Fibroblast of skin of right quadriceps (primary cell): ENCODE measurements around the gene SYNPR.
A peak's percentile ranks its signal among the peaks of the same experiment; 100 is the strongest.

ENCODE experiments used
- DNase-seq: peaks from one replicate; pipeline ENCODE4 v3.0.0-alpha.2; 2013

Gene SYNPR

DNA sequence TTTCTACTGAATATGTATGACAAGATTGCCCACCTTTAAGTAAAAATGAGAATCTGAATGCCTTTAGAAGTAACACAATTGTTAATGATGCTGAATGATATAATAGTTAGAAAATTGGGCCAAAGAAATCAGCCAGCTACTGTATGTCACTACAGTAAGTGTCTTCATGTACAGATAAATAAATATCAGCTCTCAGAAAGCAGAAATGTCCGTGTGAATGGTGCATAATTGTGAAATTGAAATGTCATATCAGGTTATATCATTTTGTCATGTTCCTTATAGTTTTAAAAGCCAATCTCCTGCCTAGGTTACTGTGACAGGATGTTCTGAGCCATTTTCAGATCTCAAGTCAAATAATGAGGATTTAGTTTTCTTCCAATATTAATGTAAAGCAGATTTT lies 283.8 kb downstream of the SYNPR start:
- no peak for DNase-seq

GRCh38 chr3:63562323-63562722 lies 284.2 kb downstream of the SYNPR start:
- DNase-seq, result no peak

- DNase-seq, result no peak
Measured at GRCh38 chr3:63563572-63563971, 285.5 kb downstream of the SYNPR start.

- DNase-seq, result no peak
Measured at GRCh38 chr3:63565220-63565619, 287.1 kb downstream of the SYNPR start.

DNA sequence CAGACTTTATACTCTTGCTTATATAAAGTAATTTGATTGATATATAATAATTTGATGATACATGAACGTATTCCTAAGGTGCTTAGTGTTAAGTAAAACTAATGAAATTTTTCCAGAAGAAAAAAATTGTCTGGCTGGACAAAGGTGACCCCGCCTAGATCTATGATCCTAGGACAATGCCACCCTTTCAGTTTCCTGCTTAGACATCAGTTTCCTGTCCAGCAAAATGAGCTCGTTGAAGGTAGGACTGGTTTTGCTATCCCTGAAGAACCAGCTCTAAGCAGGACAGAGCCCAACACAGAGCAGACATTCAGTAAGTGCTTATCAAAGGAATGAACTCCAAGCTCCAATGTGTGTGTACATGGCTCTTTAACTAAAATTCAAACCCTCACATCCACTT lies 293.6 kb downstream of the SYNPR start:
- DNase-seq, result no peak

DNA sequence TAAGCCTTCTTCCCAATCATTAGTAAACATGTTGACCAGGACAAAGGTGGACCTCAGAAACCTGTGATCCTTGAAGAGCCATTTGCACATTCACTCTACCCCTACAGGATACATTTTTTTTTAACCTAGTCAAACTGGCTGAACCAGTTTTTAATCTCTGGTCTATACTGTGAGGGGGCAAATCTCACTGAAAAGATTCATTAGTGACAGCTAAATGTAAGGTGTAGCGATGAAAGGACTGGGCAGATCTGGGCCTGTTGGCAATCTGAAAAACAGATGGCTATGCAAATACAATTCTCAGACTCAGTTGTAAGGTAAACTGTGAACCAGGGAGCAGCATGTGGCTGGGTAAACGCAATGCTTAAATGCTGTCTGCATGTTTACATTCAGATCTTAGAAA lies 298.7 kb downstream of the SYNPR start:
- DNase-seq, result no peak

- DNase-seq, result no peak
Measured at GRCh38 chr3:63578858-63579257, 300.8 kb downstream of the SYNPR start.

DNA sequence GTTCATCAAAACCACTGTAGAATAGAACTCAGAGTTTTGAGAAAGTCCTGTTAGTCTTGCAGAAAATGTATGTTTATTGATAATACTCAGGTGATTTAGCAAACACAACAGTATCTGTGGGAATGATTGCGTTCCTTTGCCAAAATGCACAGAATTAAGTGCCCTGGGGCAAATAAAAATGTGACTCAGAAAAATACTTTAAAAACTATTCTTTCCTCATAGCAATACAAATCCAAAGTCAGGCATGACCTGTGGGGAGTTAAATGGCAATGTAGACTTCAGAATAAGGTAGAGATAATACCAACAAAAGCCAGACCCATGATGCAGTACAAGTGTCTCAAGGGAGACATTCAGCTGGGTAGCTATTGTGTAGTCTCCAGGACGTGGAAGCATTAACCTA lies 302.0 kb downstream of the SYNPR start:
- no peak for DNase-seq

DNA sequence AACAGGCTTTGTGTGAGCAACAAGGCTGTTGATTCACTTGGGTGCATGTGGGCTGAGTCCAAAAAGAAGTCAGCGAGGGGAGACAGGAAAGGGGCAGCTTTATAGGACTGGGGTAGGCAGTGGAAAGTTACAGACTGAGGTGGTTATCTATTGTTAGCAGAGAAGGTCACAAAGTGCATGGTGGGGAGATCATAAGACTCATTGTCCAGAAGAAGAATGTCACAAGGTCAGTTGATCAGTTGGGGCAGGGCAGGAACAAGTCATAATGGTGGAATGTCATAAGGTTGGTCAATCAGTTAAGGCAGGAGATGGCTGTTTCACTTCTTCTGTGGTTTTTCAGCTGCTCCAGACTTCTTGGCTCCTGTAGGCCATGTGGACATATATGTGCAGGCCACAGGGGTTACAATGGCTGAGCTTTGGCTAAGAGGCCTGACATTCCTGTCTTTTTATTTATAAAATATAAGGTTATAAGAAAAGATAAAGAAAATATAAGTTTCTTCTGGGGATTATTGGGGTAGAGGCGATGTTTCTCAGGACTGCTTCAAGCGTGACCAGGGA lies 304.9 kb downstream of the SYNPR start:
- no peak for DNase-seq

GRCh38 chr3:63584681-63585080 lies 306.6 kb downstream of the SYNPR start:
- no peak for DNase-seq

GRCh38 chr3:63585927-63586326 lies 307.8 kb downstream of the SYNPR start:
- DNase-seq, result no peak

GRCh38 chr3:63588895-63589294 lies 310.8 kb downstream of the SYNPR start:
- DNase-seq, result no peak

- no peak for DNase-seq
Measured at GRCh38 chr3:63593779-63594178, 315.7 kb downstream of the SYNPR start.

DNA sequence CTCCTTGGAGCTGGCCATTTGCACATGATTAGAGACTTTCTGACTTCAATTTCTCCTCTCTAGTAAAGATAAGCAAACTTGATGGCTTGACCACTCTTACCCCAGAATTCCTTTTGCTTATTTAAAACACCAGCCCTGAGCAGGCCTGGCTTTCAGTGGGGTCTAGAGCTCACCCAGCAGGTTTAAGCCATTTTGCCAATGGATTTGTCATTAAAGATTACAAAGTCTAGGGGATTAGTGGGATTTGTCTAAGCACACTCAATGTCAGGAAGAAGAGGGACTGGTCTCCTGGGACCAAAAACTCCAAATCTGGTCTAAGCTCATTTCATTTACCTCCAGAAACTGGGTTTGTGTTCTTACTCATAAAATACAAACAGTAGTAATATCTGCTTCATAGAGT lies 317.1 kb downstream of the SYNPR start:
- DNase-seq, result no peak

DNA sequence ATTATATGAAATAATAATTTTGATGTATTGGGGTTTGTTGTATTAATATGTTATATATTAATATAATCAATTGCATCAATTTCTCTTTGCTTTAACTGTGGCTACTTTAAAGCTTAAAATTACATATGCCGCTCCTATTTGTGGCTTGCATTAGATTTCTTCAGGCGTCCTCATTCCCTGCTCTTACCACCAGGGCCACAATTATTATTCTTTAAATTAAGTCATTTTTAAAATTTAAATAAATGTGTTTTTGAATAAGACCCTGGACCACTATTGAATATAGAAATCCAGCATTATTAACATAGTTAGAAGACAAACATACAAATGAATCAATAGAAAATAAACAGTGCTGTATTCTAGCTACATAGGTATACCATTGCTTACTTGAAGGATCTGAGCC lies 318.9 kb downstream of the SYNPR start:
- no peak for DNase-seq

GRCh38 chr3:63607716-63608115 lies 329.6 kb downstream of the SYNPR start:
- no peak for DNase-seq

- no peak for DNase-seq
Measured at GRCh38 chr3:63609408-63609807, 331.3 kb downstream of the SYNPR start.

- no peak for DNase-seq
Measured at GRCh38 chr3:63609834-63610233, 331.7 kb downstream of the SYNPR start.

DNA sequence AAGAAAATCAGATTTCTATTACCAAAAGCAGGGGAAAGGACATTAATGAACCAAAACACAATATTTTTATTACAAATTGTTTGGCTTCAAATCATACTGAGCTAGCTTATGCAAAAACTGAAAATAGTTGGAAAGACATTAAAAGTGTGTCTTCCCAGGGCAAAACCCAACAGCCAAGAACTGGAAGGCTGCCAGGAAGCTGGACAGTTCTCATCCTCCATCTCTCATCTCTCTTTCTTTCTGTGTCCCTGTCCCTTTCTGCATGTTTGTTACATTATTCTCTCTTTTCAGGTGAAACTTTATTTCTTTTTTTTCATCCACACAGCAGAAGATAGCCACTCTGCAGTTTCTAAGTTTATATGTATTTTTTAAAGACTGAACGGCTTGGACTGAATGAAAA lies 333.3 kb downstream of the SYNPR start:
- peak; percentile 9 for DNase-seq

DNA sequence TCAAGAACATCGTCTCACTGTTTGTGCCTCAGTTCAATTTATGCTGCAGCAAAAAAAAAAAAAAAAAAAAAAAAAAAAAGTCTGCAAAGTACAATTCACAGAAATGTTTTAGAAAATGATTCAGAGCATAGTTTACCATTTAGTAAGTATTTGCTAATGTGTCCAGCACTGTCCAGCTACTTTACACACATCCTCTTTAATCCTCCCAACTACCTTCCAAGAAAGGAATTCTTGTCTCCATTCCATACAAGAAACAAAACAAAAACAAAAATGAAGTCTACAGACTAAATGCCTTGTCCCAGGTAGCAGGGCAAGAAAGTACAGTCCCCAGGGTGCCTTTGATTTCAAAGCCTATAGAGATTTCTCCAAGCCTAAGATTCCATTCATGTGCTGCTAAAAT lies 335.5 kb downstream of the SYNPR start:
- peak; percentile 61 for DNase-seq

DNA sequence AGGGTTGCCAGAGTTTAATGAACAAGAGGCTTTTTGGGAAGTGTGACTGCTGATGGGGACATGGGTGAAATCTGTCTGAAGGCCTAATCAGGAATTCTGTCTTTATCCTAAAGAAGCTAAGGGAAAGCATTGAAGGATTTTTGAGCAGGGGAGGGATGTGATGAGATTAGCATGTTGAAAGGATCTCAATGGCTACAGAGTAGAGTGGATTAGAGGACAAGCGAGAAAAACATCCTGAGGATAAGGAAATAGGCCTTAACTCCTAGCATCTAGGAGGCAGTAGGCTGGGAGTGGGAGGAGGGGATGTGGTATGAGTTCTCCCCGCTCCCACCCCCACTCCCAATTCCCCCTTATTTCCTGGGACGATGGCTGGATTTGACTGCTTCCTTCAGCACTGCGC lies 339.3 kb downstream of the SYNPR start:
- no peak for DNase-seq

DNA sequence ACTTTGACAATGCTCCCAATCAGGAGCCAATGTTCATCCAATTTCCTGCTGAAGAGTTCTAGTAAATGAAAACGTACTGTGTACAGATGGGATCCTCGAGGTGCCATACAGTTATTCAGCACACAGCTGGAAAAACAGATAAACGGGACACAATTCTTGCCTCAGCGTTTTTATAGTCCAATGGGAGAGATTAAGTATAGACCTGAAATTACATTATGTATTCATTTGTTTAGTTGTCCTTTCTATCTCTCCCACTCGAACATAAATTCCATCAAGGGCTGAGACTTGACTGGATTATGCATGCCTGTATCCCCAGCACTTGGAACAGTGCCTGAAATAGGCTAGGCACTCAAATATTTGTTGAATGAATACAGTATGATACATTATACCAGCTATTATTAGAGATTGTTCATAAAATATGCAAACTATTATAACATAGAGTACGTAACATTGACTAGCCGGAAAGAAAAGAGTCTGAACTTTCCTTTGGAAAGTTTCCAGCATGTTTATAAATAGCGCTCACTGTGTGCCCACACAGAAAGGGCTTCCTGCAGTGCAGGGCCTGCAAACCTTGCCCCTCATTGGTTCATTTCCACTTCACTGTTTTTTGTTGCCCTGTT lies 346.9 kb downstream of the SYNPR start:
- DNase-seq, result peak; percentile 98

GRCh38 chr3:63631670-63632069 lies 353.6 kb downstream of the SYNPR start:
- DNase-seq, result no peak

- no peak for DNase-seq
Measured at GRCh38 chr3:63635186-63635585, 357.1 kb downstream of the SYNPR start.

GRCh38 chr3:63639806-63640205 lies 361.7 kb downstream of the SYNPR start:
- peak; percentile 59 for DNase-seq
